GM23338 (cell line): ENCODE results near the gene ARL14EP.

Experiments
- CREB1 ChIP-seq: fragments of 250-450 bp; sonication (Bioruptor Pico); IDR thresholded peaks from 2 replicates; pipeline ENCODE4 v1.5.0; 2020; ENCODE audit warnings: low read depth, mild to moderate bottlenecking, moderate library complexity
- EZH2 ChIP-seq: fragments of 200-600 bp; sonication (generic); IDR thresholded peaks from one replicate; pipeline ENCODE4 v1.8.0; 2017; ENCODE audit warnings: antibody characterized with exemption, mild to moderate bottlenecking, low read depth; ENCODE audit not compliant: unreplicated experiment
- NANOG ChIP-seq: IDR thresholded peaks from 2 replicates; pipeline ENCODE4 v1.6.1; 2016; ENCODE audit warnings: antibody characterized with exemption, borderline replicate concordance
- POLR2AphosphoS5 ChIP-seq: IDR thresholded peaks from 2 replicates; pipeline ENCODE4 v1.6.1; 2016; ENCODE audit warnings: antibody characterized with exemption, low read depth
- TF ChIP-seq, protein P1 (sequence below), 2 experiments: fragments of 200-600 bp in 1 of 2; sonication (generic) in 1 of 2; conservative IDR thresholded peaks; 2 replicates each; pipeline versions ENCODE4 v1.5.1 to v1.6.1; 2016 to 2017; ENCODE audit warnings: antibody characterized with exemption in 2 of 2, low read depth in 2 of 2, mild to moderate bottlenecking in 2 of 2, moderate library complexity in 1 of 2
- TF ChIP-seq, protein P2 (sequence below): IDR thresholded peaks from one replicate; pipeline ENCODE4 v1.6.1; 2018; ENCODE audit warnings: antibody characterized with exemption; ENCODE audit not compliant: unreplicated experiment

- TF ChIP-seq, protein P1, sequence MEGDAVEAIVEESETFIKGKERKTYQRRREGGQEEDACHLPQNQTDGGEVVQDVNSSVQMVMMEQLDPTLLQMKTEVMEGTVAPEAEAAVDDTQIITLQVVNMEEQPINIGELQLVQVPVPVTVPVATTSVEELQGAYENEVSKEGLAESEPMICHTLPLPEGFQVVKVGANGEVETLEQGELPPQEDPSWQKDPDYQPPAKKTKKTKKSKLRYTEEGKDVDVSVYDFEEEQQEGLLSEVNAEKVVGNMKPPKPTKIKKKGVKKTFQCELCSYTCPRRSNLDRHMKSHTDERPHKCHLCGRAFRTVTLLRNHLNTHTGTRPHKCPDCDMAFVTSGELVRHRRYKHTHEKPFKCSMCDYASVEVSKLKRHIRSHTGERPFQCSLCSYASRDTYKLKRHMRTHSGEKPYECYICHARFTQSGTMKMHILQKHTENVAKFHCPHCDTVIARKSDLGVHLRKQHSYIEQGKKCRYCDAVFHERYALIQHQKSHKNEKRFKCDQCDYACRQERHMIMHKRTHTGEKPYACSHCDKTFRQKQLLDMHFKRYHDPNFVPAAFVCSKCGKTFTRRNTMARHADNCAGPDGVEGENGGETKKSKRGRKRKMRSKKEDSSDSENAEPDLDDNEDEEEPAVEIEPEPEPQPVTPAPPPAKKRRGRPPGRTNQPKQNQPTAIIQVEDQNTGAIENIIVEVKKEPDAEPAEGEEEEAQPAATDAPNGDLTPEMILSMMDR (conservative IDR thresholded peaks at IDR 0.05; ENCODE audit: low read depth in 2 of 2), result no peak
- TF ChIP-seq, protein P2, sequence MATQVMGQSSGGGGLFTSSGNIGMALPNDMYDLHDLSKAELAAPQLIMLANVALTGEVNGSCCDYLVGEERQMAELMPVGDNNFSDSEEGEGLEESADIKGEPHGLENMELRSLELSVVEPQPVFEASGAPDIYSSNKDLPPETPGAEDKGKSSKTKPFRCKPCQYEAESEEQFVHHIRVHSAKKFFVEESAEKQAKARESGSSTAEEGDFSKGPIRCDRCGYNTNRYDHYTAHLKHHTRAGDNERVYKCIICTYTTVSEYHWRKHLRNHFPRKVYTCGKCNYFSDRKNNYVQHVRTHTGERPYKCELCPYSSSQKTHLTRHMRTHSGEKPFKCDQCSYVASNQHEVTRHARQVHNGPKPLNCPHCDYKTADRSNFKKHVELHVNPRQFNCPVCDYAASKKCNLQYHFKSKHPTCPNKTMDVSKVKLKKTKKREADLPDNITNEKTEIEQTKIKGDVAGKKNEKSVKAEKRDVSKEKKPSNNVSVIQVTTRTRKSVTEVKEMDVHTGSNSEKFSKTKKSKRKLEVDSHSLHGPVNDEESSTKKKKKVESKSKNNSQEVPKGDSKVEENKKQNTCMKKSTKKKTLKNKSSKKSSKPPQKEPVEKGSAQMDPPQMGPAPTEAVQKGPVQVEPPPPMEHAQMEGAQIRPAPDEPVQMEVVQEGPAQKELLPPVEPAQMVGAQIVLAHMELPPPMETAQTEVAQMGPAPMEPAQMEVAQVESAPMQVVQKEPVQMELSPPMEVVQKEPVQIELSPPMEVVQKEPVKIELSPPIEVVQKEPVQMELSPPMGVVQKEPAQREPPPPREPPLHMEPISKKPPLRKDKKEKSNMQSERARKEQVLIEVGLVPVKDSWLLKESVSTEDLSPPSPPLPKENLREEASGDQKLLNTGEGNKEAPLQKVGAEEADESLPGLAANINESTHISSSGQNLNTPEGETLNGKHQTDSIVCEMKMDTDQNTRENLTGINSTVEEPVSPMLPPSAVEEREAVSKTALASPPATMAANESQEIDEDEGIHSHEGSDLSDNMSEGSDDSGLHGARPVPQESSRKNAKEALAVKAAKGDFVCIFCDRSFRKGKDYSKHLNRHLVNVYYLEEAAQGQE, result no peak
- TF ChIP-seq EZH2, result no peak
- TF ChIP-seq POLR2AphosphoS5, result no peak
- TF ChIP-seq NANOG, result no peak
- TF ChIP-seq CREB1, result no peak
These were observed 713 bp upstream of the ARL14EP start for GRCh38 chr11:30322191-30322590.
